HepG2 (cell line): Measurements from ENCODE around the gene U2SURP.
"Not testable (repeated sequence)": the region's sequence is repeated elsewhere in the genome, so short reads cannot be mapped to it uniquely, and the experiment has no call there.

Experiments
- CBX1 ChIP-seq: IDR thresholded peaks from one replicate; pipeline ENCODE4 v1.6.1; 2016; ENCODE audit warnings: antibody characterized with exemption, low read depth
- CHD2 ChIP-seq: IDR thresholded peaks from 2 replicates; pipeline ENCODE4 v1.6.1; 2011; ENCODE audit warnings: low read depth, low read length, improper control_type of control experiment
- FOXJ3 ChIP-seq: sonication (generic); formaldehyde crosslinking; IDR thresholded peaks from 2 replicates; pipeline ENCODE4 v1.4.0; 2020; ENCODE audit warnings: missing genetic modification reagents, mild to moderate bottlenecking, borderline replicate concordance
- HOMEZ ChIP-seq: IDR thresholded peaks from 2 replicates; pipeline ENCODE4 v1.6.1; 2016; ENCODE audit warnings: low read depth
- PITX1 ChIP-seq: sonication (generic); formaldehyde crosslinking; IDR thresholded peaks from 2 replicates; pipeline ENCODE4 v1.5.1; 2020; ENCODE audit warnings: mild to moderate bottlenecking, missing genetic modification reagents
- POLR2AphosphoS2 ChIP-seq: IDR thresholded peaks from 2 replicates; pipeline ENCODE4 v1.6.1; 2011; ENCODE audit warnings: low read depth, low read length, improper control_type of control experiment
- RAD21 ChIP-seq: fragments of 450-650 bp; formaldehyde crosslinking; IDR thresholded peaks from 2 replicates; pipeline ENCODE4 v1.5.0; 2020; ENCODE audit warnings: mild to moderate bottlenecking
- SCMH1 ChIP-seq: sonication (generic); formaldehyde crosslinking; IDR thresholded peaks from 2 replicates; pipeline ENCODE4 v1.9.0; 2021; ENCODE audit warnings: missing genetic modification reagents, mild to moderate bottlenecking, borderline replicate concordance
- SIN3B ChIP-seq: fragments of 150-350 bp; IDR thresholded peaks from 2 replicates; pipeline ENCODE4 v1.6.1; 2014; ENCODE audit warnings: low read length
- SUZ12 ChIP-seq: fragments of 150-350 bp; IDR thresholded peaks from 2 replicates; pipeline ENCODE4 v1.6.1; 2014; ENCODE audit warnings: low read depth, low read length
- YY1 ChIP-seq: IDR thresholded peaks from 2 replicates; pipeline ENCODE4 v1.6.1; 2011; ENCODE audit warnings: low read length, low read depth, moderate library complexity, mild to moderate bottlenecking; ENCODE audit not compliant: insufficient read depth, insufficient replicate concordance
- TF ChIP-seq, protein P1 (sequence below): sonication (generic); formaldehyde crosslinking; IDR thresholded peaks from 2 replicates; pipeline ENCODE4 v1.4.0; 2020; ENCODE audit warnings: missing genetic modification reagents
- TF ChIP-seq, protein P2 (sequence below): sonication (generic); formaldehyde crosslinking; IDR thresholded peaks from 2 replicates; pipeline ENCODE4 v1.4.0; 2020; ENCODE audit warnings: missing genetic modification reagents, mild to moderate bottlenecking, borderline replicate concordance

DNA sequence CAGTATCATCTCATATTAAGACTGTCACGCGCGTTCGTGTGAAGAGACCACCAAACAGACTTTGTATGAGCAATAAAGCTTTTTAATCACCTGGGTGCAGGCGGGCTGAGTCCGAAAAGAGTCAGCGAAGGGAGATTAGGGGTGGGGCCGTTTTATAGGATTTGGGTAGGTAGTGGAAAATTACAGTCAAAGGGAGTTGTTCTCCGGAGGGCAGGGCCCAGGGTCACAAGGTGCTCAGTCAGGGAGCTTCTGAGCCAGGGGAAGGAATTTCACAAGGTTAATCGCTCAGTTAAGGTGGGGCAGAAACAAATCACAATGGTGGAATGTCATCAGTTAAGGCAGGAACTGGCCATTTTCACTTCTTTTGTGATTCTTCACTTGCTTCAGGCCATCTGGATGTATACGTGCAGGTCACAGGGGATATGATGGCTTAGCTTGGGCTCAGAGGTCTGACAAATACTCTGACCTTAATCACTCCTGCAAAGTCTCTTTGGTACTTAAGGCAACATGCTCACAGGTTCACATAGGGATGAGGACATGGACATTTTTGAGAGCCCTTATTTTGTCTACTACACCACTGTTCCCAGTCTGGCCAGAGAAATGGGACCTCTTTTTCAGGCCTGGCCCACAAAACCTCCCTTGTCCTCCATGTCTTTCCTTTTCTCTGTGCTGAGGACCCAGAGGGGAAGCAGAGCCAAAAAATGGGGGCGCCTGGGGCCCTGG is 71.1 kb downstream of the U2SURP start:
- TF ChIP-seq CBX1; PITX1; POLR2AphosphoS2; HOMEZ (CRISPR knock-in tag); RAD21 (CRISPR knock-in tag); CHD2; SUZ12; SCMH1 (CRISPR knock-in tag); SIN3B; FOXJ3; YY1: not testable (repeated sequence)
- TF ChIP-seq, protein P1, sequence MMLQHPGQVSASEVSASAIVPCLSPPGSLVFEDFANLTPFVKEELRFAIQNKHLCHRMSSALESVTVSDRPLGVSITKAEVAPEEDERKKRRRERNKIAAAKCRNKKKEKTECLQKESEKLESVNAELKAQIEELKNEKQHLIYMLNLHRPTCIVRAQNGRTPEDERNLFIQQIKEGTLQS (CRISPR knock-in tag), result not testable (repeated sequence)
- TF ChIP-seq, protein P2, sequence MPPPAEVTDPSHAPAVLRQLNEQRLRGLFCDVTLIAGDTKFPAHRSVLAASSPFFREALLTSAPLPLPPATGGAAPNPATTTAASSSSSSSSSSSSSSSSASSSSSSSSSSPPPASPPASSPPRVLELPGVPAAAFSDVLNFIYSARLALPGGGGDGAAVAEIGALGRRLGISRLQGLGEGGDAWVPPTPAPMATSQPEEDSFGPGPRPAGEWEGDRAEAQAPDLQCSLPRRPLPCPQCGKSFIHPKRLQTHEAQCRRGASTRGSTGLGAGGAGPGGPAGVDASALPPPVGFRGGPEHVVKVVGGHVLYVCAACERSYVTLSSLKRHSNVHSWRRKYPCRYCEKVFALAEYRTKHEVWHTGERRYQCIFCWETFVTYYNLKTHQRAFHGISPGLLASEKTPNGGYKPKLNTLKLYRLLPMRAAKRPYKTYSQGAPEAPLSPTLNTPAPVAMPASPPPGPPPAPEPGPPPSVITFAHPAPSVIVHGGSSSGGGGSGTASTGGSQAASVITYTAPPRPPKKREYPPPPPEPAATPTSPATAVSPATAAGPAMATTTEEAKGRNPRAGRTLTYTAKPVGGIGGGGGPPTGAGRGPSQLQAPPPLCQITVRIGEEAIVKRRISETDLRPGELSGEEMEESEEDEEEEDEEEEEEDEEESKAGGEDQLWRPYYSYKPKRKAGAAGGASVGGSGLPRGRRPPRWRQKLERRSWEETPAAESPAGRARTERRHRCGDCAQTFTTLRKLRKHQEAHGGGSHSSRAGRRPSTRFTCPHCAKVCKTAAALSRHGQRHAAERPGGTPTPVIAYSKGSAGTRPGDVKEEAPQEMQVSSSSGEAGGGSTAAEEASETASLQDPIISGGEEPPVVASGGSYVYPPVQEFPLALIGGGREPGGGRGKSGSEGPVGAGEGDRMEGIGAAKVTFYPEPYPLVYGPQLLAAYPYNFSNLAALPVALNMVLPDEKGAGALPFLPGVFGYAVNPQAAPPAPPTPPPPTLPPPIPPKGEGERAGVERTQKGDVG (CRISPR knock-in tag), result not testable (repeated sequence)
